GM12878 (cell line): ENCODE results near the gene NRXN3.

Experiments
- CTCF ChIP-seq, 3 experiments: IDR thresholded peaks in 2 of 3; conservative IDR thresholded peaks in 1 of 3; 2 replicates each; pipeline ENCODE4 v1.5.1; 2011; ENCODE audit warnings: low read depth in 3 of 3, low read length in 3 of 3, mild to moderate bottlenecking in 3 of 3, control low read depth in 2 of 3, moderate library complexity in 2 of 3, inconsistent platforms in 1 of 3, mixed read lengths in 1 of 3; ENCODE audit not compliant: control insufficient read depth in 2 of 3, insufficient read depth in 1 of 3; ENCODE audit errors: extremely low read depth in 1 of 3
- MYB ChIP-seq: fragments of 150-350 bp; IDR thresholded peaks from 2 replicates; pipeline ENCODE4 v1.6.1; 2014; ENCODE audit warnings: mild to moderate bottlenecking, low read depth, low read length, borderline replicate concordance
- MYC ChIP-seq: IDR thresholded peaks from 2 replicates; pipeline ENCODE4 v1.6.1; 2011; ENCODE audit warnings: mild to moderate bottlenecking, low read length, moderate library complexity, inconsistent platforms; ENCODE audit not compliant: insufficient read depth, insufficient replicate concordance, insufficient read length, severe bottlenecking
- POLR2AphosphoS5 ChIP-seq: IDR thresholded peaks from 2 replicates; pipeline ENCODE4 v1.6.1; 2011; ENCODE audit warnings: mild to moderate bottlenecking, low read length, inconsistent platforms
- RCOR1 ChIP-seq: conservative IDR thresholded peaks from 2 replicates; pipeline ENCODE4 v1.6.1; 2012; ENCODE audit warnings: low read depth, low read length, improper control_type of control experiment
- SIN3A ChIP-seq: IDR thresholded peaks from 2 replicates; pipeline ENCODE4 v1.6.1; 2012; ENCODE audit warnings: low read depth, low read length, improper control_type of control experiment
- YY1 ChIP-seq: IDR thresholded peaks from 2 replicates; pipeline ENCODE4 v1.6.1; 2011; ENCODE audit warnings: low read depth, mild to moderate bottlenecking, low read length
- ZNF622 ChIP-seq: fragments of 450-650 bp; IDR thresholded peaks from 2 replicates; pipeline ENCODE4 v1.6.1; 2017; ENCODE audit warnings: mild to moderate bottlenecking, inconsistent platforms

DNA sequence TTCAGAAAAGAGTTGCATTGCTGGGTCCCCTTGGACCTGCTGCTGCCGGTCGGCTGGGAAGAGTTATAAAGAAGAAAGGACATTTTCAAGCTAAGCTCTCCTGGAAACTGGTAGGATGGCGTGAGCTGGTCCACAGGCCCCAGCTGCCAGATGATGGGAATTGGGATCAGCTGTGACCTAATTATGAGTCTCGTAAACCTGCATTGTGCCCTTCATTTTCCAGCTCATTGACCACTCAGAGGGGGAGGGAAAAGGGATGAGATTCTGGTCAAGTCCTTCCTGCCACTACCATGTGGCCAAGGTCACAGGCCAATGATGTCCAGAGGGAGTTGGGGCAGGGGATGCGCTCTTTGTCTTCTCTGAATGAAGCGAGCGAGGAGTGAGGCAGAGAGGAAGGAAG, 320.9 kb downstream of the NRXN3 start:
- TF ChIP-seq RCOR1 (no peak), CTCF (IDR thresholded peaks at IDR 0.05 in 2 of 3, conservative IDR thresholded peaks at IDR 0.05 in 1 of 3; ENCODE audit: control insufficient read depth in 2 of 3, extremely low read depth in 1 of 3, insufficient read depth in 1 of 3, low read depth in 3 of 3, low read length in 3 of 3) (no peak), POLR2AphosphoS5 (no peak), YY1 (no peak), SIN3A (no peak), ZNF622 (no peak), MYB (no peak), MYC (no peak)
